K562 (cell line): Measurements from ENCODE around the gene MAP2K4.
A peak's percentile ranks its signal among the peaks of the same experiment; 100 is the strongest.

ENCODE experiments used
- FOS ChIP-seq: IDR thresholded peaks from 3 replicates; pipeline ENCODE4 v1.6.1; 2011; ENCODE audit not compliant: insufficient read length; ENCODE audit errors: extremely low read depth
- FUS ChIP-seq: fragments of 200-400 bp; formaldehyde crosslinking; optimal IDR thresholded peaks from 2 replicates; pipeline ENCODE3; 2017; ENCODE audit warnings: low read depth, low read length
- HNRNPUL1 ChIP-seq: fragments of 200-400 bp; formaldehyde crosslinking; IDR thresholded peaks from 2 replicates; pipeline ENCODE4 v1.6.1; 2017; ENCODE audit warnings: low read length
- POLR2AphosphoS5 ChIP-seq: IDR thresholded peaks from 2 replicates; pipeline ENCODE4 v1.6.1; 2011; ENCODE audit warnings: mild to moderate bottlenecking, low read depth, low read length, moderate library complexity; ENCODE audit not compliant: control insufficient read depth, insufficient read depth
- RREB1 ChIP-seq: fragments of 250-450 bp; sonication (Bioruptor Pico); IDR thresholded peaks from 2 replicates; pipeline ENCODE4 v1.4.0; 2020
- SIN3A ChIP-seq, 2 experiments: fragments of 150-350 bp in 1 of 2; IDR thresholded peaks; 2 replicates each; pipeline ENCODE4 v1.6.1; 2011 to 2016; ENCODE audit warnings: borderline replicate concordance in 2 of 2, low read depth in 2 of 2, low read length in 2 of 2, mild to moderate bottlenecking in 2 of 2, moderate library complexity in 2 of 2; ENCODE audit not compliant: control insufficient read depth in 1 of 2
- SLC30A9 ChIP-seq: fragments of 250-450 bp; sonication (Bioruptor Pico); IDR thresholded peaks from 2 replicates; pipeline ENCODE4 v1.8.0; 2022; ENCODE audit warnings: mild to moderate bottlenecking, moderate library complexity
- TAF9B ChIP-seq: fragments of 450-650 bp; IDR thresholded peaks from 2 replicates; pipeline ENCODE4 v1.6.1; 2018; ENCODE audit warnings: mild to moderate bottlenecking; ENCODE audit not compliant: partially characterized antibody
- ZKSCAN1 ChIP-seq: fragments of 150-350 bp; IDR thresholded peaks from 2 replicates; pipeline ENCODE4 v1.6.1; 2016; ENCODE audit warnings: low read depth, low read length
- ZNF232 ChIP-seq: sonication (generic); formaldehyde crosslinking; IDR thresholded peaks from 2 replicates; pipeline ENCODE4 v1.8.0; 2022; ENCODE audit warnings: mild to moderate bottlenecking, missing genetic modification reagents
- TF ChIP-seq, protein P1 (sequence below): fragments of 450-650 bp; IDR thresholded peaks from 2 replicates; pipeline ENCODE4 v1.6.1; 2016; ENCODE audit warnings: mild to moderate bottlenecking, moderate library complexity
- TF ChIP-seq, protein P2 (sequence below), 3 experiments: IDR thresholded peaks in 2 of 3; conservative IDR thresholded peaks in 1 of 3; 2 replicates each; pipeline ENCODE4 v1.5.1; 2011 to 2012; ENCODE audit warnings: low read length in 3 of 3, mild to moderate bottlenecking in 3 of 3, control low read depth in 2 of 3, improper control_type of control experiment in 1 of 3, inconsistent platforms in 1 of 3, low read depth in 1 of 3, mixed read lengths in 1 of 3, moderate library complexity in 1 of 3; ENCODE audit not compliant: insufficient read depth in 2 of 3

GRCh38 chr17:12020642-12021622 lies at the start of gene MAP2K4:
- no peak for TF ChIP-seq FOS
- no peak for TF ChIP-seq SLC30A9 (CRISPR knock-in tag)
- TF ChIP-seq TAF9B, result no peak
- no peak for TF ChIP-seq FUS
- TF ChIP-seq ZNF232 (CRISPR knock-in tag), result no peak
- TF ChIP-seq, protein P1, sequence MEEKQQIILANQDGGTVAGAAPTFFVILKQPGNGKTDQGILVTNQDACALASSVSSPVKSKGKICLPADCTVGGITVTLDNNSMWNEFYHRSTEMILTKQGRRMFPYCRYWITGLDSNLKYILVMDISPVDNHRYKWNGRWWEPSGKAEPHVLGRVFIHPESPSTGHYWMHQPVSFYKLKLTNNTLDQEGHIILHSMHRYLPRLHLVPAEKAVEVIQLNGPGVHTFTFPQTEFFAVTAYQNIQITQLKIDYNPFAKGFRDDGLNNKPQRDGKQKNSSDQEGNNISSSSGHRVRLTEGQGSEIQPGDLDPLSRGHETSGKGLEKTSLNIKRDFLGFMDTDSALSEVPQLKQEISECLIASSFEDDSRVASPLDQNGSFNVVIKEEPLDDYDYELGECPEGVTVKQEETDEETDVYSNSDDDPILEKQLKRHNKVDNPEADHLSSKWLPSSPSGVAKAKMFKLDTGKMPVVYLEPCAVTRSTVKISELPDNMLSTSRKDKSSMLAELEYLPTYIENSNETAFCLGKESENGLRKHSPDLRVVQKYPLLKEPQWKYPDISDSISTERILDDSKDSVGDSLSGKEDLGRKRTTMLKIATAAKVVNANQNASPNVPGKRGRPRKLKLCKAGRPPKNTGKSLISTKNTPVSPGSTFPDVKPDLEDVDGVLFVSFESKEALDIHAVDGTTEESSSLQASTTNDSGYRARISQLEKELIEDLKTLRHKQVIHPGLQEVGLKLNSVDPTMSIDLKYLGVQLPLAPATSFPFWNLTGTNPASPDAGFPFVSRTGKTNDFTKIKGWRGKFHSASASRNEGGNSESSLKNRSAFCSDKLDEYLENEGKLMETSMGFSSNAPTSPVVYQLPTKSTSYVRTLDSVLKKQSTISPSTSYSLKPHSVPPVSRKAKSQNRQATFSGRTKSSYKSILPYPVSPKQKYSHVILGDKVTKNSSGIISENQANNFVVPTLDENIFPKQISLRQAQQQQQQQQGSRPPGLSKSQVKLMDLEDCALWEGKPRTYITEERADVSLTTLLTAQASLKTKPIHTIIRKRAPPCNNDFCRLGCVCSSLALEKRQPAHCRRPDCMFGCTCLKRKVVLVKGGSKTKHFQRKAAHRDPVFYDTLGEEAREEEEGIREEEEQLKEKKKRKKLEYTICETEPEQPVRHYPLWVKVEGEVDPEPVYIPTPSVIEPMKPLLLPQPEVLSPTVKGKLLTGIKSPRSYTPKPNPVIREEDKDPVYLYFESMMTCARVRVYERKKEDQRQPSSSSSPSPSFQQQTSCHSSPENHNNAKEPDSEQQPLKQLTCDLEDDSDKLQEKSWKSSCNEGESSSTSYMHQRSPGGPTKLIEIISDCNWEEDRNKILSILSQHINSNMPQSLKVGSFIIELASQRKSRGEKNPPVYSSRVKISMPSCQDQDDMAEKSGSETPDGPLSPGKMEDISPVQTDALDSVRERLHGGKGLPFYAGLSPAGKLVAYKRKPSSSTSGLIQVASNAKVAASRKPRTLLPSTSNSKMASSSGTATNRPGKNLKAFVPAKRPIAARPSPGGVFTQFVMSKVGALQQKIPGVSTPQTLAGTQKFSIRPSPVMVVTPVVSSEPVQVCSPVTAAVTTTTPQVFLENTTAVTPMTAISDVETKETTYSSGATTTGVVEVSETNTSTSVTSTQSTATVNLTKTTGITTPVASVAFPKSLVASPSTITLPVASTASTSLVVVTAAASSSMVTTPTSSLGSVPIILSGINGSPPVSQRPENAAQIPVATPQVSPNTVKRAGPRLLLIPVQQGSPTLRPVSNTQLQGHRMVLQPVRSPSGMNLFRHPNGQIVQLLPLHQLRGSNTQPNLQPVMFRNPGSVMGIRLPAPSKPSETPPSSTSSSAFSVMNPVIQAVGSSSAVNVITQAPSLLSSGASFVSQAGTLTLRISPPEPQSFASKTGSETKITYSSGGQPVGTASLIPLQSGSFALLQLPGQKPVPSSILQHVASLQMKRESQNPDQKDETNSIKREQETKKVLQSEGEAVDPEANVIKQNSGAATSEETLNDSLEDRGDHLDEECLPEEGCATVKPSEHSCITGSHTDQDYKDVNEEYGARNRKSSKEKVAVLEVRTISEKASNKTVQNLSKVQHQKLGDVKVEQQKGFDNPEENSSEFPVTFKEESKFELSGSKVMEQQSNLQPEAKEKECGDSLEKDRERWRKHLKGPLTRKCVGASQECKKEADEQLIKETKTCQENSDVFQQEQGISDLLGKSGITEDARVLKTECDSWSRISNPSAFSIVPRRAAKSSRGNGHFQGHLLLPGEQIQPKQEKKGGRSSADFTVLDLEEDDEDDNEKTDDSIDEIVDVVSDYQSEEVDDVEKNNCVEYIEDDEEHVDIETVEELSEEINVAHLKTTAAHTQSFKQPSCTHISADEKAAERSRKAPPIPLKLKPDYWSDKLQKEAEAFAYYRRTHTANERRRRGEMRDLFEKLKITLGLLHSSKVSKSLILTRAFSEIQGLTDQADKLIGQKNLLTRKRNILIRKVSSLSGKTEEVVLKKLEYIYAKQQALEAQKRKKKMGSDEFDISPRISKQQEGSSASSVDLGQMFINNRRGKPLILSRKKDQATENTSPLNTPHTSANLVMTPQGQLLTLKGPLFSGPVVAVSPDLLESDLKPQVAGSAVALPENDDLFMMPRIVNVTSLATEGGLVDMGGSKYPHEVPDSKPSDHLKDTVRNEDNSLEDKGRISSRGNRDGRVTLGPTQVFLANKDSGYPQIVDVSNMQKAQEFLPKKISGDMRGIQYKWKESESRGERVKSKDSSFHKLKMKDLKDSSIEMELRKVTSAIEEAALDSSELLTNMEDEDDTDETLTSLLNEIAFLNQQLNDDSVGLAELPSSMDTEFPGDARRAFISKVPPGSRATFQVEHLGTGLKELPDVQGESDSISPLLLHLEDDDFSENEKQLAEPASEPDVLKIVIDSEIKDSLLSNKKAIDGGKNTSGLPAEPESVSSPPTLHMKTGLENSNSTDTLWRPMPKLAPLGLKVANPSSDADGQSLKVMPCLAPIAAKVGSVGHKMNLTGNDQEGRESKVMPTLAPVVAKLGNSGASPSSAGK, result no peak
- TF ChIP-seq POLR2AphosphoS5, result peak; percentile 57; the same call in 1 of the 2 replicates
- TF ChIP-seq, protein P2, sequence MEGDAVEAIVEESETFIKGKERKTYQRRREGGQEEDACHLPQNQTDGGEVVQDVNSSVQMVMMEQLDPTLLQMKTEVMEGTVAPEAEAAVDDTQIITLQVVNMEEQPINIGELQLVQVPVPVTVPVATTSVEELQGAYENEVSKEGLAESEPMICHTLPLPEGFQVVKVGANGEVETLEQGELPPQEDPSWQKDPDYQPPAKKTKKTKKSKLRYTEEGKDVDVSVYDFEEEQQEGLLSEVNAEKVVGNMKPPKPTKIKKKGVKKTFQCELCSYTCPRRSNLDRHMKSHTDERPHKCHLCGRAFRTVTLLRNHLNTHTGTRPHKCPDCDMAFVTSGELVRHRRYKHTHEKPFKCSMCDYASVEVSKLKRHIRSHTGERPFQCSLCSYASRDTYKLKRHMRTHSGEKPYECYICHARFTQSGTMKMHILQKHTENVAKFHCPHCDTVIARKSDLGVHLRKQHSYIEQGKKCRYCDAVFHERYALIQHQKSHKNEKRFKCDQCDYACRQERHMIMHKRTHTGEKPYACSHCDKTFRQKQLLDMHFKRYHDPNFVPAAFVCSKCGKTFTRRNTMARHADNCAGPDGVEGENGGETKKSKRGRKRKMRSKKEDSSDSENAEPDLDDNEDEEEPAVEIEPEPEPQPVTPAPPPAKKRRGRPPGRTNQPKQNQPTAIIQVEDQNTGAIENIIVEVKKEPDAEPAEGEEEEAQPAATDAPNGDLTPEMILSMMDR (IDR thresholded peaks at IDR 0.05 in 2 of 3, conservative IDR thresholded peaks at IDR 0.05 in 1 of 3; ENCODE audit: insufficient read depth in 2 of 3, low read depth in 1 of 3, low read length in 3 of 3), result no peak
- no peak for TF ChIP-seq RREB1 (CRISPR knock-in tag)
- peak in 1 of 2 experiments; percentile 36; a peak in 1 of 4 replicates for TF ChIP-seq SIN3A (IDR thresholded peaks at IDR 0.05; ENCODE audit: borderline replicate concordance in 2 of 2, control insufficient read depth in 1 of 2, low read depth in 2 of 2, low read length in 2 of 2)
- TF ChIP-seq ZKSCAN1, result no peak
- no peak for TF ChIP-seq HNRNPUL1
